GM20000 (cell line): ENCODE measurements around the gene ARL2BP.
"Not testable (repeated sequence)": the region's sequence is repeated elsewhere in the genome, so short reads cannot be mapped to it uniquely, and the experiment has no call there.

Source experiments
- DNase-seq: peaks from one replicate; pipeline ENCODE4 v3.0.0; 2012; ENCODE audit warnings: low spot score
- CTCF ChIP-seq: IDR thresholded peaks from 2 replicates; pipeline ENCODE4 v1.5.1; 2012; ENCODE audit warnings: mild to moderate bottlenecking, control low read depth; ENCODE audit errors: extremely low read depth, missing control alignments

The ARL2BP gene

GRCh38 chr16:57264381-57264780 is 19.3 kb downstream of the ARL2BP start:
- no peak for TF ChIP-seq CTCF
- DNase-seq, result no peak

- no peak for TF ChIP-seq CTCF
- no peak for DNase-seq
These were observed 19.9 kb downstream of the ARL2BP start for GRCh38 chr16:57264950-57265371.

GRCh38 chr16:57265850-57266530 is 20.9 kb downstream of the ARL2BP start:
- DNase-seq, result no peak

GRCh38 chr16:57266531-57267260 is 21.6 kb downstream of the ARL2BP start:
- TF ChIP-seq CTCF, result no peak

More at GRCh38 chr16:57265850-57266530, 20.9 kb downstream of the ARL2BP start:
- TF ChIP-seq CTCF, result no peak

GRCh38 chr16:57267343-57267742 is 22.3 kb downstream of the ARL2BP start:
- DNase-seq, result not testable (repeated sequence)

More at GRCh38 chr16:57266531-57267260, 21.6 kb downstream of the ARL2BP start:
- no peak for DNase-seq

GRCh38 chr16:57268804-57269800 is 24.0 kb downstream of the ARL2BP start:
- TF ChIP-seq CTCF, result no peak
- no peak for DNase-seq

- DNase-seq, result no peak
- TF ChIP-seq CTCF, result no peak
These were observed 25.4 kb downstream of the ARL2BP start for GRCh38 chr16:57270221-57271062.
